Measurements from ENCODE around the gene E2F8.

Gene E2F8

DNA sequence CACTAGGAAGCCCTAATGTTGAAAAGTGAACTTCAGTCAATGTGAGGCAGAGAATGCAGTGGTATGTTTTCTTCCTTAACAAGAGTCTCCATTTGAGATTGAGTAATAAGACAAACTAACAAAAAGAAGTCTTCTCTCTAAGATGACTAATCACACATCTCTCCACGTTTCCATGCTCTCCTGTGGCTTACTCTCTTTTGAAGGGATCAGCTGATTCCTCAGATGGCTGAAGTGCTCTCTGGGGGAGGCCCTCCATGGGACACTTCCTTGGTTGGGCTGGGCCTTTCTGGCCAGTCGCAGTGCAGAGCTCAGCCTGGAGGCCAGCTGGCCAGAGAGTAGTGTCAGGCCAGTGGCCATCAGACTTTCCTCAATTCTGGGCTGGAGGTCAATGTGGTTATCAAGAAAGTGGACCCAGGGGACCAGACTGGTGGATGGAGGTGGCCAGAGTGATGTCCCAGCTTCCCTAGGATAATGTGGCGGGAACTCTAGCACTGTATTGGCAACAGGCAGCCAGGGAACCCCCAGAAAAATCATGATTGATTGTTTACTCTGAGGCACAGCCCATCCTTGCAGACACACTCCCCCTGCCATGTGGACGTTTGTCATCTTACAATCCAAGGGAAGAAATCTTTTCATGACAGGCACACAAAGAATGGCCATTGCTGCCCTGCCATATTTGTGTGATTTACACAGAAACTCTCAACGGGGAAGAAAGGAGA, 53.5 kb downstream of the E2F8 start:
- Histone ChIP-seq H4K20me1 (ENCODE audit: low read depth, low read length) (no peaks in the 10 kb centered on the region), H3K79me2 (ENCODE audit: insufficient read depth, low read length) (no peaks in the 10 kb centered on the region), H3K4me2 (ENCODE audit: low read depth, low read length, poor library complexity, severe bottlenecking) (no peak overlapping the region), H3K36me3 (ENCODE audit: low read length) (no peaks in the 10 kb centered on the region), H3K9me2 (replicated peaks; ENCODE audit: insufficient read depth, low read length) (no peaks in the 10 kb centered on the region), H3K27me3 (ENCODE audit: low read length) (no peaks in the 10 kb centered on the region), H3K4me3 (ENCODE audit: insufficient read depth, low read length, poor library complexity, severe bottlenecking) (no peak overlapping the region), H3F3A (ENCODE audit: insufficient read depth) (no peaks in the 10 kb centered on the region), H3K9ac (ENCODE audit: low read length) (no peak overlapping the region), H3K9me3 (ENCODE audit: insufficient read depth, low read length) (no peaks in the 10 kb centered on the region), H3K27ac (ENCODE audit: low read depth, low read length) (no peak overlapping the region), H2AFZ (ENCODE audit: low read depth, low read length, severe bottlenecking) (no peak overlapping the region)
- TF ChIP-seq, protein P1, sequence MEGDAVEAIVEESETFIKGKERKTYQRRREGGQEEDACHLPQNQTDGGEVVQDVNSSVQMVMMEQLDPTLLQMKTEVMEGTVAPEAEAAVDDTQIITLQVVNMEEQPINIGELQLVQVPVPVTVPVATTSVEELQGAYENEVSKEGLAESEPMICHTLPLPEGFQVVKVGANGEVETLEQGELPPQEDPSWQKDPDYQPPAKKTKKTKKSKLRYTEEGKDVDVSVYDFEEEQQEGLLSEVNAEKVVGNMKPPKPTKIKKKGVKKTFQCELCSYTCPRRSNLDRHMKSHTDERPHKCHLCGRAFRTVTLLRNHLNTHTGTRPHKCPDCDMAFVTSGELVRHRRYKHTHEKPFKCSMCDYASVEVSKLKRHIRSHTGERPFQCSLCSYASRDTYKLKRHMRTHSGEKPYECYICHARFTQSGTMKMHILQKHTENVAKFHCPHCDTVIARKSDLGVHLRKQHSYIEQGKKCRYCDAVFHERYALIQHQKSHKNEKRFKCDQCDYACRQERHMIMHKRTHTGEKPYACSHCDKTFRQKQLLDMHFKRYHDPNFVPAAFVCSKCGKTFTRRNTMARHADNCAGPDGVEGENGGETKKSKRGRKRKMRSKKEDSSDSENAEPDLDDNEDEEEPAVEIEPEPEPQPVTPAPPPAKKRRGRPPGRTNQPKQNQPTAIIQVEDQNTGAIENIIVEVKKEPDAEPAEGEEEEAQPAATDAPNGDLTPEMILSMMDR (IDR thresholded peaks at IDR 0.05; ENCODE audit: insufficient read depth, low read length, poor library complexity, severe bottlenecking): no peak
- TF ChIP-seq EZH2phosphoT487 (conservative IDR thresholded peaks at IDR 0.05; ENCODE audit: low read length): no peak

DNA sequence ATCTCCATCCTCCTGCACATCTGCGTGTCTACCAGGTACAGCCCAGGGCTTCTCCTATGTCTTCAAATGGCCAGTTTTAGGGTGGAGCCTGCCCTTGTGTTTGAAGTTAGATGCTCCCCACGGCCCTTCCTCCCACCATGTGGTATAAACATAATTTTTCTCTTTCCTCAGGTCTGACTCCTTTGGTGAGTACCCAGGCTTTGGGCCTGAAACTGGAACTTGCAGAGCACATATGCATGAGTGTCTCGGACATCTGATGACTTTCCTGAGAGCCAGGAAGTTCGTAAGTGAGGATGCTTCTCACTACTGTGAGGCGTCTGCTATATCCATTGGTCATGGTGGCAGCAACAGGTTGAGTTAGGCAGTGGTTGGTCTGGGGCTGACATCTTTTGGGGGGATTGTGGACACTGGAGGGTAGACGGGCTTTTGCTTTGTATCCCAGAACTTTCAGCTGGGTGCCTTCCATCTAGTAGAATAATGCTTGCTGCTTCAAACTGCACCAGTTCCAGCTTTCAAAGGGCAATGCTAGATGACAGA, 55.2 kb downstream of the E2F8 start:
- no peak overlapping the region for H3K4me3 ChIP-seq (ENCODE audit: insufficient read depth, low read length, poor library complexity, severe bottlenecking)
- no peaks in the 10 kb centered on the region for H3K79me2 ChIP-seq (ENCODE audit: insufficient read depth, low read length)
- H3K9ac ChIP-seq (ENCODE audit: low read length): no peak overlapping the region
- H3K9me2 ChIP-seq (replicated peaks; ENCODE audit: insufficient read depth, low read length): no peaks in the 10 kb centered on the region
- H3K27ac ChIP-seq (ENCODE audit: low read depth, low read length): no peak overlapping the region
- H3K4me2 ChIP-seq (ENCODE audit: low read depth, low read length, poor library complexity, severe bottlenecking): no peak overlapping the region
- H4K20me1 ChIP-seq (ENCODE audit: low read depth, low read length): no peaks in the 10 kb centered on the region
- H3K36me3 ChIP-seq (ENCODE audit: low read length): no peaks in the 10 kb centered on the region
- no peaks in the 10 kb centered on the region for H3K9me3 ChIP-seq (ENCODE audit: insufficient read depth, low read length)
- TF ChIP-seq, protein P1 (IDR thresholded peaks at IDR 0.05; ENCODE audit: insufficient read depth, low read length, poor library complexity, severe bottlenecking): no peak
- TF ChIP-seq EZH2phosphoT487 (conservative IDR thresholded peaks at IDR 0.05; ENCODE audit: low read length): no peak
- no peak overlapping the region for H2AFZ ChIP-seq (ENCODE audit: low read depth, low read length, severe bottlenecking)
- no peaks in the 10 kb centered on the region for H3K27me3 ChIP-seq (ENCODE audit: low read length)
- no peaks in the 10 kb centered on the region for H3F3A ChIP-seq (ENCODE audit: insufficient read depth)

DNA sequence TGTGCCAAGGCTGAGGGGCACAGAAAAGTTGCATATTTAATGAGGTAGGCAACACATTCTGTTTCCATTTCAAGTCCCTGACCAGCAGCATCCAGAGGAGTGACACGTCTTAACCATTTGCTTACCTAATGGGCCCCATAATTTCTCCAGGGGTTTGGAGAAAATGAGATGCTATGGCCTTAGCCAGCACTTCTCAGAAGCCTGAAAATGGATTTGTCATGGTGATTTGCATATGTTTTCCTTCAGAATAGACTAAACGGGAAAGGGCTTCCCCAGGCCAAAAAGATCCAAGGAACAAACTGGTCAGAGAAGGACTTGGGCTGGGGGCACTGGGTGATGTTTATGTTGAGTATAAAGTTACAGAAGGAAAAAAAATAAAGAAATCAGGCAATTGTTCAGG, 55.7 kb downstream of the E2F8 start:
- H4K20me1 ChIP-seq (ENCODE audit: low read depth, low read length): no peaks in the 10 kb centered on the region; the same call in 1 of the 2 replicates
- no peak overlapping the region for H3K9ac ChIP-seq (ENCODE audit: low read length)
- no peaks in the 10 kb centered on the region for H3K79me2 ChIP-seq (ENCODE audit: insufficient read depth, low read length)

More for the DNA sequence above, 55.7 kb downstream of the E2F8 start:
- TF ChIP-seq, protein P1 (IDR thresholded peaks at IDR 0.05; ENCODE audit: insufficient read depth, low read length, poor library complexity, severe bottlenecking): no peak
- TF ChIP-seq EZH2phosphoT487 (conservative IDR thresholded peaks at IDR 0.05; ENCODE audit: low read length): no peak
- Histone ChIP-seq H3K9me3 (ENCODE audit: insufficient read depth, low read length) (no peaks in the 10 kb centered on the region), H3K27me3 (ENCODE audit: low read length) (no peaks in the 10 kb centered on the region), H3K27ac (ENCODE audit: low read depth, low read length) (no peak overlapping the region), H3K4me2 (ENCODE audit: low read depth, low read length, poor library complexity, severe bottlenecking) (no peak overlapping the region), H3K4me3 (ENCODE audit: insufficient read depth, low read length, poor library complexity, severe bottlenecking) (no peak overlapping the region), H2AFZ (ENCODE audit: low read depth, low read length, severe bottlenecking) (no peak overlapping the region), H3K36me3 (ENCODE audit: low read length) (no peaks in the 10 kb centered on the region), H3K9me2 (replicated peaks; ENCODE audit: insufficient read depth, low read length) (no peaks in the 10 kb centered on the region), H3F3A (ENCODE audit: insufficient read depth) (no peaks in the 10 kb centered on the region)

All from SU-DHL-6 (cell line).